ENCODE measurements around the gene ABTB2.

The ABTB2 gene

GRCh38 chr11:34315394-34315793, 42.4 kb downstream of the ABTB2 start:
- no peak for DNase-seq (ENCODE audit: low read depth)

GRCh38 chr11:34314936-34315335, 42.9 kb downstream of the ABTB2 start:
- no peak for DNase-seq (ENCODE audit: low read depth)

- DNase-seq (ENCODE audit: low read depth), result no peak
These were observed 43.6 kb downstream of the ABTB2 start for GRCh38 chr11:34314176-34314575.

- no peak for DNase-seq (ENCODE audit: low read depth)
These were observed 44.7 kb downstream of the ABTB2 start for GRCh38 chr11:34313099-34313517.

- no peak for DNase-seq (ENCODE audit: low read depth)
These were observed 46.7 kb downstream of the ABTB2 start for GRCh38 chr11:34311126-34311525.

- no peak for DNase-seq (ENCODE audit: low read depth)
These were observed 47.8 kb downstream of the ABTB2 start for GRCh38 chr11:34309965-34310364.

GRCh38 chr11:34308913-34309585, 48.8 kb downstream of the ABTB2 start:
- DNase-seq (ENCODE audit: low read depth), result no peak

GRCh38 chr11:34308049-34308912, 49.5 kb downstream of the ABTB2 start:
- no peak for DNase-seq (ENCODE audit: low read depth)

GRCh38 chr11:34305780-34306179, 52.0 kb downstream of the ABTB2 start:
- no peak for DNase-seq (ENCODE audit: low read depth)

- DNase-seq (ENCODE audit: low read depth), result no peak
These were observed 52.6 kb downstream of the ABTB2 start for GRCh38 chr11:34305193-34305592.

- no peak for DNase-seq (ENCODE audit: low read depth)
These were observed 54.7 kb downstream of the ABTB2 start for GRCh38 chr11:34303028-34303570.

- DNase-seq (ENCODE audit: low read depth), result no peak
These were observed 55.5 kb downstream of the ABTB2 start for GRCh38 chr11:34302046-34302921.

GRCh38 chr11:34300926-34301295, 56.9 kb downstream of the ABTB2 start:
- no peak for DNase-seq (ENCODE audit: low read depth)

GRCh38 chr11:34300026-34300925, 57.5 kb downstream of the ABTB2 start:
- no peak for DNase-seq (ENCODE audit: low read depth)

GRCh38 chr11:34299284-34299972, 58.4 kb downstream of the ABTB2 start:
- DNase-seq (ENCODE audit: low read depth), result no peak

GRCh38 chr11:34298871-34299270, 58.9 kb downstream of the ABTB2 start:
- no peak for DNase-seq (ENCODE audit: low read depth)

- DNase-seq (ENCODE audit: low read depth), result no peak
These were observed 61.4 kb downstream of the ABTB2 start for GRCh38 chr11:34296412-34296811.

GRCh38 chr11:34292546-34292945, 65.3 kb downstream of the ABTB2 start:
- DNase-seq (ENCODE audit: low read depth), result no peak

GRCh38 chr11:34292111-34292510, 65.7 kb downstream of the ABTB2 start:
- DNase-seq (ENCODE audit: low read depth), result no peak

GRCh38 chr11:34290926-34291325, 66.9 kb downstream of the ABTB2 start:
- DNase-seq (ENCODE audit: low read depth), result no peak

- DNase-seq (ENCODE audit: low read depth), result no peak
These were observed 69.3 kb downstream of the ABTB2 start for GRCh38 chr11:34288492-34288891.

All from T-helper 22 cell (primary cell).